Smooth muscle cell (in vitro differentiated cells): ENCODE data around the gene MORC2. TPM values are rescaled to one million over a fixed set of nuclear protein-coding genes. Genes with fewer than 3 reads are reported as not detected.

Experiments
- DNase-seq: peaks from one replicate; lab custom pipeline; 2025; ENCODE audit not compliant: unreplicated experiment; lab: John Stamatoyannopoulos, UW
- H2AFZ ChIP-seq: fragments of 200-600 bp; sonication (generic); 2 replicates; pipeline ENCODE4 v1.6.0; 2016; ENCODE audit warnings: antibody characterized with exemption, low read depth, mild to moderate bottlenecking
- H3F3A ChIP-seq: fragments of 200-600 bp; sonication (generic); 2 replicates; pipeline ENCODE4 v1.6.0; 2017; ENCODE audit warnings: antibody characterized with exemption, low read depth
- H3K27ac ChIP-seq: fragments of 200-600 bp; sonication (generic); 2 replicates; pipeline ENCODE4 v1.5.1; 2016; ENCODE audit warnings: low read depth, mild to moderate bottlenecking
- H3K27me3 ChIP-seq: fragments of 200-600 bp; sonication (generic); 2 replicates; pipeline ENCODE4 v1.6.1; 2016; ENCODE audit warnings: low read depth, mild to moderate bottlenecking
- H3K36me3 ChIP-seq: fragments of 200-600 bp; sonication (generic); 2 replicates; pipeline ENCODE4 v1.5.1; 2016; ENCODE audit warnings: low read depth
- H3K4me1 ChIP-seq: fragments of 200-600 bp; sonication (generic); 2 replicates; pipeline ENCODE4 v1.5.1; 2016; ENCODE audit warnings: low read depth
- H3K4me2 ChIP-seq: fragments of 200-600 bp; sonication (generic); 2 replicates; pipeline ENCODE4 v1.6.0; 2016; ENCODE audit warnings: mild to moderate bottlenecking
- H3K4me3 ChIP-seq: fragments of 200-600 bp; sonication (generic); 2 replicates; pipeline ENCODE4 v1.5.1; 2016; ENCODE audit warnings: mild to moderate bottlenecking
- H3K79me2 ChIP-seq: fragments of 200-600 bp; sonication (generic); 2 replicates; pipeline ENCODE4 v1.6.0; 2016; ENCODE audit warnings: low read depth, mild to moderate bottlenecking
- H3K9ac ChIP-seq: fragments of 200-600 bp; sonication (generic); 2 replicates; pipeline ENCODE4 v1.6.0; 2016; ENCODE audit warnings: low read depth
- H3K9me3 ChIP-seq: fragments of 200-600 bp; sonication (generic); replicated peaks from 2 replicates; pipeline ENCODE4 v1.5.1; 2016; ENCODE audit warnings: low read depth
- H4K20me1 ChIP-seq: fragments of 200-600 bp; sonication (generic); 2 replicates; pipeline ENCODE4 v1.6.0; 2016; ENCODE audit warnings: low read depth
- CTCF ChIP-seq: fragments of 200-600 bp; sonication (generic); IDR thresholded peaks from 2 replicates; pipeline ENCODE4 v1.5.1; 2017; ENCODE audit warnings: borderline replicate concordance, mild to moderate bottlenecking, antibody characterized with exemption; ENCODE audit not compliant: insufficient read depth, poor library complexity, severe bottlenecking
- WGBS: methylation state at CpG from one replicate; pipeline ENCODE4 v1.1.7; 2016; ENCODE audit warnings: low lambda C conversion rate; 5-methylcytosine and 5-hydroxymethylcytosine counted together
- polyA plus RNA-seq: library from polyadenylated mRNA; unstranded; fragments of >200 nt; fragmentation: Nextera tagmentation; extraction: Ambion mirVana; gene quantifications from 2 replicates; pipeline ENCODE4 v1.2.1, GENCODE V29; 2016
- small RNA-seq: library from RNA; depleted of rRNA; stranded (forward); fragments of <200 nt; gene quantifications from one replicate; pipeline ENCODE3, GENCODE V24; 2014
- total RNA-seq: library from RNA; depleted of rRNA; stranded (reverse); fragments of >200 nt; gene quantifications from 2 replicates; pipeline ENCODE4 v1.2.3, GENCODE V29; 2014

MORC2 gene
- total and polyA plus RNA-seq, 2 experiments from 2014 or later, result 22.0 to 42.9 TPM

DNA sequence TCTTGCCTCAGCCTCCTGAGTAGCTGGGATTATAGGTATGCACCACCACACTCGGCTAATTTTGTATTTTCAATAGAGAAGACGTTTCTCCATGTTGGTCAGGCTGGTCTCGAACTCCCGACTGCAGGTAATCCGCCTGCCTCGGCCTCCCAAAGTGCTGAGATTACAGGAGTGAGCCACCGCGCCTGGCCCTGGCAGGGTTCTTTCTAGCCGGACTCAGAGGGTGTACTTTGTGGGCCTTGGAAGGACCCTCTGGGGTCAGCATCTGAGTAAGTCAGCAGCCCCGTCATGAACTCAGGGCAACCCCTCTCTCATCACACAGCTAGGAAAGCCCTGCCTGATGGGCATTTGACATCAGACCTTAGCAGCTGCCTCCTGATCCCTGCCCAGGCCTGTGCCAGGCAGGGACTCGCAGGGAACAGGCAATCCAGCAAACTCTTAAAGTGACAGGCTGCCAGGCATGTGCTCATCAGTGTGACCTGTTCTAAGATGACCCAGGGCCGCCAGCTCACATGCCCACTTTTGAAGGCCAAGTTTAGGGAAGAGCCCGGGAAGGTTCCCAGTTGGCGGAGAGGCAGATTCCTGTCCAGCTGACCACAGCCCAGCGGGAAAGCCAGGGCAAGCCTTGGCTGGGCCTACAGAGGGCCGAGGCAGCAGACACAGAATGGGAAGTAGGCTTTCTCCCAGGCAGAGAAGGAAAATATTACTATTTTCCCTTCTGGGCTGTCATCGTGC is 92.9 kb downstream of the MORC2 start:
- Histone ChIP-seq H3K4me3 (no peak overlapping the region), H3K27me3 (no peaks in the 10 kb centered on the region), H3K4me2 (no peak overlapping the region), H3F3A (no peaks in the 10 kb centered on the region), H3K4me1 (peaks cover 4% of the 10 kb centered on the region), H4K20me1 (no peaks in the 10 kb centered on the region), H3K36me3 (no peaks in the 10 kb centered on the region), H3K79me2 (no peaks in the 10 kb centered on the region), H2AFZ (no peak overlapping the region), H3K27ac (no peak overlapping the region), H3K9me3 (no peaks in the 10 kb centered on the region), H3K9ac (no peak overlapping the region)
- TF ChIP-seq CTCF, result no peak
- DNase-seq, result no peak
- WGBS, result 91% methylated on average over 17 of the region's 17 CpGs

Small RNA genes lying within 50 kb of the gene (small RNA-seq; reads per million reads assigned to genes)
- not detected for gene RF01892

Other genes starting within 250 kb of the MORC2 start
- gene TUG1, start 491 bp upstream of the MORC2 start, total RNA-seq, result 113 and 119 TPM in 2 replicates
- gene TUG1, start 491 bp upstream of the MORC2 start, polyA plus RNA-seq, result 30.6 and 43.0 TPM in 2 replicates
- gene SMTN, start 112.5 kb upstream of the MORC2 start, total RNA-seq, result 46.2 and 58.6 TPM in 2 replicates
- 108 and 122 TPM in 2 replicates for gene SMTN, start 112.5 kb upstream of the MORC2 start, polyA plus RNA-seq
- 450 and 487 TPM in 2 replicates for gene SELENOM, start 138.8 kb upstream of the MORC2 start, total RNA-seq
- 547 and 600 TPM in 2 replicates for gene SELENOM, start 138.8 kb upstream of the MORC2 start, polyA plus RNA-seq
- 1.2 TPM in 2 replicates for gene INPP5J, start 154.2 kb upstream of the MORC2 start, total RNA-seq
- gene INPP5J, start 154.2 kb upstream of the MORC2 start, polyA plus RNA-seq, result 0.66 and 2.1 TPM in 2 replicates
- 0.04 and 0.09 TPM in 2 replicates for gene PLA2G3, start 171.7 kb upstream of the MORC2 start, total RNA-seq
- gene PLA2G3, start 171.7 kb upstream of the MORC2 start, polyA plus RNA-seq, result 0.80 TPM in 1 of 2 replicates, not detected in the other
- gene RNF185, start 191.4 kb upstream of the MORC2 start, total RNA-seq, result 39.8 and 40.2 TPM in 2 replicates
- gene RNF185, start 191.4 kb upstream of the MORC2 start, polyA plus RNA-seq, result 41.8 and 45.0 TPM in 2 replicates
- gene LIMK2, start 243.5 kb upstream of the MORC2 start, total RNA-seq, result 126 and 147 TPM in 2 replicates
- 85.7 and 141 TPM in 2 replicates for gene LIMK2, start 243.5 kb upstream of the MORC2 start, polyA plus RNA-seq